Measurements from ENCODE around the gene IL27RA. TPM values are rescaled to one million over a fixed set of nuclear protein-coding genes. Genes with fewer than 3 reads are reported as not detected.

The IL27RA gene
- 0.34 and 6.1 TPM in 2 replicates for total RNA-seq

GRCh38 chr19:14031719-14032480 is at the start of gene IL27RA:
IL27RA (plus strand) TSS chr19:14031762; CDS start chr19:14031873, 111 bp downstream.

GRCh38 chr19:14006085-14006765 is 25.3 kb upstream of the IL27RA start, which contains the start of gene RFX1:
RFX1 (minus strand) TSS chr19:14006320; CDS start chr19:13993843, 12,477 bp downstream.

DNA sequence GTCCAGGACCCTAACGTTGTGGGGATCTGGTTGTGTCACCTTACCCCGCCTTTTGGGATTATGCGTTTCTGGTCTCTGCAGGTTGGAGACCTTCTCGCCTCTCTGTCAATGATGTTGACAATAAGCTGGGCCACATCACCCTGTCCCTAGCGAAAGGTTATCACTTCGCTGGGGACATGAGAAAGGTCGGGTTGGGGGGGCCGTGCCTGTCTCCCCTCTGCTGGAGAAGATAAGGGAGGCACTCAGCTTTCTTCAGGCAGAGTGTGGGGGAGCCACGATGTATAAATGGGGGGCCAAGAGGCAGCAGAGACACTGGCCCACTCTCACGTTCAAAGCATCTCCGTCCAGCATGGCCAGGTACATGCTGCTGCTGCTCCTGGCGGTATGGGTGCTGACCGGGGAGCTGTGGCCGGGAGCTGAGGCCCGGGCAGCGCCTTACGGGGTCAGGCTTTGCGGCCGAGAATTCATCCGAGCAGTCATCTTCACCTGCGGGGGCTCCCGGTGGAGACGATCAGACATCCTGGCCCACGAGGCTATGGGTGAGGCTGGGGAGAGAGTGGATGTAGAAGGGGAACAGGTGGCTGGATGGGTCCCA is 3.6 kb upstream of the IL27RA start, which contains the start of gene RLN3:
TSS of gene RLN3 (plus strand) at position 293 of the 595 bp plus-strand sequence. CDS start at position 350, 57 bp downstream.

DNA sequence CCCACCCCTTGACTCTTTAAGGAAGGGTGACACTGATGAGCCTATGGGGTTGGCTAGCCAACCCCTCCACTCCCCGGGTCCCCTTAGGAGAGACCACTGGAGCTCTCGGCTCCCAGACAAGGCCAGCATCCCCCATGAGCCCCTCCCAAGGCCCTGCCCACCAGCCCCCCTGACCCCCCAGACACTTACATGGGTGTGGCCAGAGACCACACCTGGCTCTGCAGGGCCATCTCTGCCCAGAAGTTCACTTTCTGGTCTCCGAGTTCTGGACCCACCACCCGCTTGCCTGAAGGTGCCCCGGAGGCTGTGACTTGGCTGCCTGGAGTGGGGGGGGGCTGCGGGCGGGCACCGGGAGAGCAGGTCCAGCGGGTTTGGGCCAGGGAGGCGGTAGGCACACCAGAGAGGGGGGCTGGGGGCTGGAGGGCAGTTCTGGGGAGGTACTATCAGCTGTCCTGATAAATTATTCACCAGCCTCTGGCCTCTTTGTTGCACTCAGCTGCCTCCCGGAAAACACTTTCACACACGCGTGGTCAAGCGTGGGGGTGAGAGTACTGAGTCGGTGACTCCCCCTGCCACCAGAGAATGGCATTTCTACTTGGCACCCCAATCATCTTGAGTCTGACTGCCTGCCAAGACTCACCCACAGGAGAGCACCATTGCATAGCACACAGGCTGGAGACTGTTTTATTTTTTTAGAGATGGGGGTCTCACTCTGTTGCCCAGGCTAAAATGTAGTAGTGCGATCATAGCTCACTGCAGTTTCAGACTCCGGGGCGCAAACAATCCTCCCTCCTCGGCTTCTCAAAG is 30.4 kb downstream of the IL27RA start, which contains the start of gene PALM3:
TSS of gene PALM3 (minus strand) at position 326 of the 807 bp plus-strand sequence. CDS start at position 230, 96 bp downstream.

GRCh38 chr19:14072535-14073260 is 41.1 kb downstream of the IL27RA start, which contains the start of gene MISP3:
MISP3 (plus strand) TSS chr19:14072786; CDS start chr19:14073310, 524 bp downstream.

GRCh38 chr19:14085309-14085995 is 53.9 kb downstream of the IL27RA start, which contains the start of gene C19orf67:
C19orf67 (minus strand) TSS chr19:14085783; CDS start chr19:14085627, 156 bp downstream.

DNA sequence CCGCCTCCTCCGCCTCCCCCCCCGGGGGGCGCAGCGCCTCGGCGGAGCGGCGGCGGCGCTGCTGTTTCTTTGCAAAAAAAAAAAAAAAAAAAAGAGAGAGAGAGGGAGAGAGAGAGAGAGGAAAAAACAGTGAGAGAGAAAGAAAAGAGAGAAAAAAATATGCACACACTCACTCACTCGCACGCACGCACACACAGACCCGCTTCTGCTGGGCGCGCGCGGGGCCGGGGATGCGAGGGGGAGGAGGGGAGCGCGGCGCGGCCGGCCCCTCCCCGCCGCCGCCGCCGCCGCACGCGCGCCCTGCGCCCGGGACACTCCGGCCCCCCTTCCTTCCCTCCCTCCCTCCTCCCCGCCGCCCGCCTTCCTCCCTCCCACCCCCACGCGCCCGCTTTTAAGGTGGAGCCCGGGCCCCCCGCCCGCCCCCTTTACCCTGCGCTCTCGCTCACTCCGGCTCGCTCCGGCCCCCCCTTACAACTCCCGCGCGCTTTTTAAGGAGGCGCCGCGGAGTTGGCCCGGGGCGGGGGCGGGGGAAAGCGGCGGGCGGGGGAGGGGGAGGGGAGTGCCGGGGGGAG is 59.0 kb downstream of the IL27RA start, which contains the start of gene SAMD1:
TSS of gene SAMD1 (minus strand) at position 243 of the 572 bp plus-strand sequence.

Other genes with a start within 250 kb of the IL27RA start
- gene ZSWIM4, start 236.3 kb upstream of the IL27RA start, total RNA-seq = 4.1 and 21.9 TPM in 2 replicates
- 0.14 TPM in 1 of 2 replicates, not detected in the other for gene NANOS3, start 154.6 kb upstream of the IL27RA start, total RNA-seq
- gene BRME1, start 125.6 kb upstream of the IL27RA start, total RNA-seq = 0.68 and 1.8 TPM in 2 replicates
- 8.5 and 27.5 TPM in 2 replicates for gene CC2D1A, start 125.6 kb upstream of the IL27RA start, total RNA-seq
- gene PODNL1, start 93.3 kb upstream of the IL27RA start, total RNA-seq = under 0.01 and 2.5 TPM in 2 replicates
- gene DCAF15, start 79.3 kb upstream of the IL27RA start, total RNA-seq = 7.9 and 11.4 TPM in 2 replicates
- 1.7 and 7.8 TPM in 2 replicates for gene RFX1, start 25.4 kb upstream of the IL27RA start, total RNA-seq
- not detected in 2 replicates for gene RLN3, start 3.6 kb upstream of the IL27RA start, total RNA-seq
- gene PALM3, start 30.3 kb downstream of the IL27RA start, total RNA-seq = not detected in 2 replicates
- 0.34 and 1.00 TPM in 2 replicates for gene MISP3, start 41.0 kb downstream of the IL27RA start, total RNA-seq
- 0.14 TPM in 1 of 2 replicates, not detected in the other for gene C19orf67, start 54.0 kb downstream of the IL27RA start, total RNA-seq
- gene SAMD1, start 59.0 kb downstream of the IL27RA start, total RNA-seq = 19.8 and 41.8 TPM in 2 replicates
- 15.0 and 34.0 TPM in 2 replicates for gene PRKACA, start 86.0 kb downstream of the IL27RA start, total RNA-seq
- under 0.01 and 0.28 TPM in 2 replicates for gene ASF1B, start 104.8 kb downstream of the IL27RA start, total RNA-seq
- 3.8 and 13.0 TPM in 2 replicates for gene ADGRL1, start 174.4 kb downstream of the IL27RA start, total RNA-seq

All from nasal cavity respiratory epithelium epithelial cell of viscerocranial mucosa (primary cell).